H1 (cell line): ENCODE measurements around the gene CNN3. TPM values are rescaled to one million over a fixed set of nuclear protein-coding genes. Genes with fewer than 3 reads are reported as not detected.

Experiments used
- CTCF ChIA-PET: fragments of 300-600 bp; sonication (Branson Sonifier 250); formaldehyde crosslinking; loops from one replicate; lab custom pipeline; 2021; ENCODE audit not compliant: partially characterized antibody; lab: Charles Lee
- POLR2A ChIA-PET: fragments of 300-600 bp; sonication (Branson Sonifier 250); formaldehyde crosslinking; loops from one replicate; lab custom pipeline; 2021; ENCODE audit warnings: inconsistent platforms; ENCODE audit not compliant: partially characterized antibody; lab: Charles Lee
- DNase-seq, 2 experiments: peaks; one replicate each; pipeline versions ENCODE4 v3.0.0 to v3.0.0-alpha.2; 2010 to 2022; ENCODE audit warnings: low spot score in 2 of 2, low read depth in 1 of 2, mixed read lengths in 1 of 2
- FAIRE-seq: peaks from 2 replicates; lab custom pipeline; 2011; peaks lifted over from hg19 to GRCh38; lab: Jason Lieb, UNC
- H2AFZ ChIP-seq: 2 replicates; pipeline ENCODE4 v1.8.1; 2012; ENCODE audit warnings: low read length, inconsistent platforms
- H2AK5ac ChIP-seq: 2 replicates; pipeline ENCODE4 v1.6.1; 2013; ENCODE audit warnings: low read depth, low read length
- H2BK120ac ChIP-seq: replicated peaks from 2 replicates; pipeline ENCODE3; 2013; ENCODE audit warnings: low read depth, low read length, inconsistent platforms
- H2BK12ac ChIP-seq: 2 replicates; pipeline ENCODE4 v1.6.1; 2013; ENCODE audit warnings: low read depth, low read length
- H2BK15ac ChIP-seq: 2 replicates; pipeline ENCODE4 v1.6.1; 2013; ENCODE audit warnings: low read length
- H2BK20ac ChIP-seq: 2 replicates; pipeline ENCODE4 v1.6.1; 2013; ENCODE audit warnings: low read length
- H2BK5ac ChIP-seq: 2 replicates; pipeline ENCODE4 v1.6.1; 2013; ENCODE audit warnings: low read depth, low read length
- H3K14ac ChIP-seq: 2 replicates; pipeline ENCODE4 v1.6.1; 2013; ENCODE audit warnings: inconsistent platforms; ENCODE audit not compliant: insufficient read length
- H3K18ac ChIP-seq: 2 replicates; pipeline ENCODE4 v1.6.1; 2013; ENCODE audit warnings: low read length; ENCODE audit errors: extremely low read depth
- H3K23ac ChIP-seq: 2 replicates; pipeline ENCODE4 v1.6.1; 2013; ENCODE audit warnings: inconsistent platforms; ENCODE audit not compliant: insufficient read length
- H3K23me2 ChIP-seq: 2 replicates; pipeline ENCODE4 v1.6.1; 2013; ENCODE audit warnings: low read depth, low read length
- H3K27ac ChIP-seq: 2 replicates; pipeline ENCODE4 v1.6.1; 2011; ENCODE audit warnings: low read depth, low read length, inconsistent platforms
- H3K27me3 ChIP-seq, 4 experiments: replicated peaks in 1 of 4; 1 replicate in 1 of 4; 2 replicates in 3 of 4; pipeline versions ENCODE4 v1.6.1 to v1.8.1; 2011 to 2013; ENCODE audit warnings: low read length in 3 of 4, mild to moderate bottlenecking in 3 of 4, inconsistent platforms in 2 of 4, mixed read lengths in 2 of 4, moderate library complexity in 1 of 4; ENCODE audit not compliant: control insufficient read depth in 3 of 4, insufficient read depth in 3 of 4; ENCODE audit errors: extremely low read depth in 1 of 4
- H3K36me3 ChIP-seq, 4 experiments: 2 replicates each; pipeline versions ENCODE4 v1.6.1 to v1.8.1; 2011 to 2013; ENCODE audit warnings: mild to moderate bottlenecking in 4 of 4, low read length in 3 of 4, moderate library complexity in 2 of 4, control low read depth in 1 of 4, inconsistent platforms in 1 of 4; ENCODE audit not compliant: insufficient read depth in 4 of 4, control insufficient read depth in 2 of 4
- H3K4ac ChIP-seq: replicated peaks from 2 replicates; pipeline ENCODE3; 2013; ENCODE audit warnings: low read length, low read depth, mixed read lengths, inconsistent platforms; ENCODE audit not compliant: insufficient read length
- H3K4me1 ChIP-seq, 4 experiments: replicated peaks in 1 of 4; 1 replicate in 1 of 4; 2 replicates in 3 of 4; pipeline versions ENCODE4 v1.6.1 to v1.8.1; 2011 to 2013; ENCODE audit warnings: low read length in 3 of 4, inconsistent platforms in 2 of 4, mixed read lengths in 1 of 4; ENCODE audit not compliant: insufficient read depth in 4 of 4, control insufficient read depth in 3 of 4
- H3K4me2 ChIP-seq, 2 experiments: 2 replicates each; pipeline versions ENCODE4 v1.6.1 to v1.8.1; 2011 to 2013; ENCODE audit warnings: low read depth in 2 of 2, low read length in 2 of 2, control low read depth in 1 of 2, inconsistent platforms in 1 of 2, mild to moderate bottlenecking in 1 of 2; ENCODE audit not compliant: insufficient read depth in 1 of 2
- H3K4me3 ChIP-seq, 4 experiments: fragments of 200-600, 300-600 bp in 1 of 4; sonication (generic), shearing (Covaris generic), sonication (Bioruptor Twin) in 1 of 4; 2 replicates each; pipeline versions ENCODE4 v1.5.1 to v1.8.1; 2011 to 2016; ENCODE audit warnings: low read length in 4 of 4, low read depth in 3 of 4, control low read depth in 2 of 4, inconsistent platforms in 2 of 4, mild to moderate bottlenecking in 2 of 4, mixed read lengths in 1 of 4, moderate library complexity in 1 of 4; ENCODE audit not compliant: insufficient read depth in 2 of 4; ENCODE audit errors: extremely low read depth in 1 of 4
- H3K56ac ChIP-seq: replicated peaks from 2 replicates; pipeline ENCODE3; 2013; ENCODE audit warnings: low read depth, mild to moderate bottlenecking, mixed read lengths, low read length, inconsistent platforms; ENCODE audit not compliant: insufficient read length
- H3K79me1 ChIP-seq: 2 replicates; pipeline ENCODE4 v1.6.1; 2013; ENCODE audit warnings: low read depth, low read length, control low read depth
- H3K79me2 ChIP-seq, 2 experiments: 2 replicates each; pipeline versions ENCODE4 v1.6.1 to v1.8.1; 2012 to 2013; ENCODE audit warnings: low read length in 2 of 2, mild to moderate bottlenecking in 2 of 2, inconsistent platforms in 1 of 2; ENCODE audit not compliant: insufficient read depth in 2 of 2, control insufficient read depth in 1 of 2
- H3K9ac ChIP-seq, 4 experiments: replicated peaks in 1 of 4; 1 replicate in 1 of 4; 2 replicates in 3 of 4; pipeline versions ENCODE4 v1.6.1 to v1.8.1; 2011 to 2013; ENCODE audit warnings: low read depth in 3 of 4, low read length in 3 of 4, control low read depth in 2 of 4, mild to moderate bottlenecking in 2 of 4, moderate library complexity in 2 of 4, inconsistent platforms in 1 of 4; ENCODE audit errors: extremely low read depth in 1 of 4
- H3K9me3 ChIP-seq, 2 experiments: 2 replicates each; pipeline versions ENCODE4 v1.6.1 to v1.8.1; 2012 to 2013; ENCODE audit warnings: mild to moderate bottlenecking in 2 of 2, moderate library complexity in 2 of 2, control low read depth in 1 of 2, inconsistent platforms in 1 of 2, low read depth in 1 of 2, low read length in 1 of 2, mixed read lengths in 1 of 2; ENCODE audit not compliant: insufficient read depth in 2 of 2
- H4K20me1 ChIP-seq, 2 experiments: replicated peaks in 1 of 2; 2 replicates each; pipeline versions ENCODE3 to v1.8.1; 2011 to 2013; ENCODE audit warnings: inconsistent platforms in 2 of 2, low read length in 2 of 2, mild to moderate bottlenecking in 1 of 2; ENCODE audit not compliant: insufficient read depth in 2 of 2, control insufficient read depth in 1 of 2
- H4K5ac ChIP-seq: 2 replicates; pipeline ENCODE4 v1.6.1; 2013; ENCODE audit warnings: low read length, low read depth, mixed read lengths, inconsistent platforms; ENCODE audit not compliant: insufficient read length
- H4K8ac ChIP-seq: 2 replicates; pipeline ENCODE4 v1.8.0; 2013; ENCODE audit warnings: mild to moderate bottlenecking, moderate library complexity, low read length, inconsistent platforms; ENCODE audit not compliant: insufficient read depth; ENCODE audit errors: extremely low read depth
- H4K91ac ChIP-seq: replicated peaks from 2 replicates; pipeline ENCODE3; 2013; ENCODE audit warnings: low read length, mixed read lengths, inconsistent platforms; ENCODE audit not compliant: insufficient read length
- BCL11A ChIP-seq, 2 experiments: IDR thresholded peaks; one replicate each; pipeline ENCODE4 v1.6.1; 2011; ENCODE audit warnings: low read depth in 2 of 2, low read length in 2 of 2, mild to moderate bottlenecking in 2 of 2
- BRCA1 ChIP-seq: IDR thresholded peaks from 2 replicates; pipeline ENCODE4 v1.6.1; 2012; ENCODE audit warnings: low read depth, low read length, improper control_type of control experiment
- CBX8 ChIP-seq: fragments of 300-800, 300-1000 bp; sonication (generic); IDR thresholded peaks from 2 replicates; pipeline ENCODE4 v1.7.1; 2016; ENCODE audit warnings: low read depth, low read length, borderline replicate concordance
- CEBPB ChIP-seq: IDR thresholded peaks from 2 replicates; pipeline ENCODE4 v1.6.1; 2012; ENCODE audit warnings: low read depth, low read length
- E2F6 ChIP-seq: IDR thresholded peaks from 2 replicates; pipeline ENCODE4 v1.6.1; 2012; ENCODE audit warnings: inconsistent platforms
- EGR1 ChIP-seq: IDR thresholded peaks from 2 replicates; pipeline ENCODE4 v1.6.1; 2011; ENCODE audit warnings: low read depth, low read length, borderline replicate concordance
- EZH2 ChIP-seq: fragments of 200-600 bp; sonication (generic); IDR thresholded peaks from 2 replicates; pipeline ENCODE4 v1.7.1; 2012; ENCODE audit warnings: low read depth, mild to moderate bottlenecking, moderate library complexity, low read length, inconsistent platforms; ENCODE audit not compliant: severe bottlenecking
- FOSL1 ChIP-seq: IDR thresholded peaks from 2 replicates; pipeline ENCODE4 v1.6.1; 2011; ENCODE audit warnings: mild to moderate bottlenecking, low read depth, low read length, moderate library complexity; ENCODE audit not compliant: insufficient read depth
- HDAC2 ChIP-seq, 2 experiments: fragments of 300-600 bp in 1 of 2; sonication (generic) in 1 of 2; IDR thresholded peaks; 2 replicates each; pipeline ENCODE4 v1.6.1; 2011 to 2012; ENCODE audit warnings: low read depth in 2 of 2, low read length in 2 of 2, mild to moderate bottlenecking in 2 of 2, moderate library complexity in 2 of 2, borderline replicate concordance in 1 of 2, inconsistent platforms in 1 of 2
- KDM1A ChIP-seq: fragments of 200-600, 300-600 bp; sonication (generic); IDR thresholded peaks from 2 replicates; pipeline ENCODE4 v1.7.1; 2016; ENCODE audit warnings: mild to moderate bottlenecking, low read length, borderline replicate concordance
- SIN3A ChIP-seq, 2 experiments: IDR thresholded peaks in 1 of 2; conservative IDR thresholded peaks in 1 of 2; 2 replicates each; pipeline ENCODE4 v1.6.1; 2011 to 2012; ENCODE audit warnings: low read length in 2 of 2, improper control_type of control experiment in 1 of 2, low read depth in 1 of 2, mild to moderate bottlenecking in 1 of 2
- SIX5 ChIP-seq: IDR thresholded peaks from 2 replicates; pipeline ENCODE4 v1.6.1; 2011; ENCODE audit warnings: mild to moderate bottlenecking, low read depth, low read length
- SUZ12 ChIP-seq: fragments of 200-600 bp; sonication (generic); IDR thresholded peaks from 2 replicates; pipeline ENCODE4 v1.6.1; 2012; ENCODE audit warnings: mild to moderate bottlenecking, inconsistent platforms, low read length, moderate library complexity, mixed read lengths
- WGBS, 2 experiments: shearing (Covaris generic) in 1 of 2; methylation state at CpG; one replicate each; pipeline versions ENCODE4 v1.1.6 to v1.1.7; 2013 to 2015; ENCODE audit warnings: low lambda C conversion rate in 2 of 2, mixed read lengths in 2 of 2, inconsistent platforms in 1 of 2, low coverage in 1 of 2, missing lambda C conversion rate in 1 of 2; ENCODE audit not compliant: insufficient replicate concordance in 2 of 2, insufficient coverage in 1 of 2, insufficient read length in 1 of 2; ENCODE audit errors: extremely low coverage in 1 of 2, missing lambda C conversion rate in 1 of 2; 5-methylcytosine and 5-hydroxymethylcytosine counted together
- polyA plus RNA-seq, 7 experiments: library from polyadenylated mRNA; depleted of rRNA in 3 of 7; stranded (reverse) in 5 of 7; unstranded in 2 of 7; fragments of >200 nt in 5 of 7; fragments of 200-250 nt in 2 of 7; gene quantifications; 1 replicate in 5 of 7; 2 replicates in 1 of 7; 4 replicates in 1 of 7; pipeline versions ENCODE4 v1.2.1 to v1.2.3, GENCODE V29; 2011 to 2013; ENCODE audit warnings: missing spikeins in 2 of 7, mixed read lengths in 2 of 7
- total RNA-seq: library from RNA; stranded (reverse); fragmentation: NEBNext Ultra II Directional; extraction: Animal tissue kit (Norgen Biotek cat#: 25700); gene quantifications from 2 replicates; pipeline ENCODE4 v1.2.1, GENCODE V29; 2021

Gene CNN3
- total and polyA plus RNA-seq, 2 of the 8 experiments (the other 6 are each of a cell fraction or from before 2014, with no cell fraction given): 134 to 266 TPM

DNA sequence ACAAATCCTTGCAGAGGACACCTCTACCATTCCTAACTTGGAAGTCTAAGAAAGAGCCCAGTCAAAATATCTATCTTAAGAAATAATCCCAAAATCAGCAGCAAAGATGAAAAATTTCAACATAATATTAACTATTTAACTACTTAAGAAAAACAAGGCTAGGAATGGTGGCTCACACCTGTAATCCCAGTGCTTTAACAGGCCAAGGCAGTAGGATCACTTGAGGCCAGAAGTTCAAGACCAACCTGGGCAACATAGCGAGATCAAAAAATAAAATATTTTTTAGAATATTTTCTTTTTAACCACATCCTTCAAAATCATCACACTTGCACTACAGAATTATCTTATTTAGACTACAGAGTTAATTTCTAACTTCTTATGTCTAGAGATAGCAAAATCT lies 4.9 kb downstream of the CNN3 start:
- H3K4me3 ChIP-seq: no peak overlapping the region
- TF ChIP-seq BRCA1 (no peak), CEBPB (no peak), SIX5 (no peak), E2F6 (no peak), BCL11A (IDR thresholded peaks at IDR 0.05; ENCODE audit: low read depth in 2 of 2, low read length in 2 of 2) (no peak), HDAC2 (IDR thresholded peaks at IDR 0.05; ENCODE audit: borderline replicate concordance in 1 of 2, low read depth in 2 of 2, low read length in 2 of 2) (no peak), EGR1 (no peak), CBX8 (no peak), SIN3A (conservative IDR thresholded peaks at IDR 0.05 in 1 of 2, IDR thresholded peaks at IDR 0.05 in 1 of 2; ENCODE audit: low read depth in 1 of 2, low read length in 2 of 2) (no peak), SUZ12 (no peak), EZH2 (no peak), KDM1A (no peak), FOSL1 (no peak)

More for the DNA sequence above, 4.9 kb downstream of the CNN3 start:
- H2BK20ac ChIP-seq: no peak overlapping the region
- H3K27ac ChIP-seq: no peak overlapping the region
- H3K27me3 ChIP-seq: no peaks in the 10 kb centered on the region
- H2BK15ac ChIP-seq: no peak overlapping the region
- no peak overlapping the region for H4K91ac ChIP-seq
- peaks cover 48% of the 10 kb centered on the region in 2 experiments for H4K20me1 ChIP-seq
- no peak overlapping the region for H3K56ac ChIP-seq
- FAIRE-seq (no peak), DNase-seq (no peak)
- no peak overlapping the region for H4K8ac ChIP-seq
- H3K36me3 ChIP-seq: peaks cover 0 to 12% (median 0%) of the 10 kb centered on the region in 4 experiments; a peak in 2 of 8 replicates
- no peak overlapping the region for H3K23ac ChIP-seq
- H3K79me1 ChIP-seq: peaks cover 7% of the 10 kb centered on the region
- no peak overlapping the region for H3K14ac ChIP-seq
- H3K9ac ChIP-seq: no peak overlapping the region
- 100% methylated on average over 1 of the region's 1 CpG; no CpG with 5 or more reads in 1 of the 2 experiments for WGBS, 2 experiments
- no peak overlapping the region for H2BK5ac ChIP-seq
- no peak overlapping the region for H3K4me2 ChIP-seq
- H3K4me1 ChIP-seq: peaks cover 4 to 12% (median 5%) of the 10 kb centered on the region in 4 experiments; a peak in 6 of 7 replicates
- ChIA-PET CTCF (interaction anchor here (0.8 to 3.2 kb wide), 4 partner anchors 11 to 118 kb away, joined by 3 to 12 read pairs (median 6); no protein-coding TSS in a partner anchor), POLR2A (interaction anchor here (3.1 to 4.8 kb wide), 2 partner anchors 12 to 15 kb away, joined by 10 to 29 read pairs; no protein-coding TSS in a partner anchor)
- H3K18ac ChIP-seq: no peak overlapping the region
- no peak overlapping the region for H2AK5ac ChIP-seq
- H2AFZ ChIP-seq: no peak overlapping the region
- H3K79me2 ChIP-seq: peaks cover 70 to 94% of the 10 kb centered on the region in 2 experiments
- H3K4ac ChIP-seq: no peak overlapping the region
- no peak overlapping the region for H2BK120ac ChIP-seq
- H3K23me2 ChIP-seq: no peaks in the 10 kb centered on the region; the same call in none of the 2 replicates
- H2BK12ac ChIP-seq: no peak overlapping the region
- no peak overlapping the region for H4K5ac ChIP-seq
- no peaks in the 10 kb centered on the region for H3K9me3 ChIP-seq
